Measurements from ENCODE around the gene DEPDC7. TPM values are rescaled to one million over a fixed set of nuclear protein-coding genes. Genes with fewer than 3 reads are reported as not detected.
A peak's percentile ranks its signal among the peaks of the same experiment; 100 is the strongest.
"Not testable (repeated sequence)": the region's sequence is repeated elsewhere in the genome, so short reads cannot be mapped to it uniquely, and the experiment has no call there.

The DEPDC7 gene
- total RNA-seq, 1 donor from 2014 or later, result 1.7 TPM

- peaks cover 3% of the 10 kb centered on the region for H3K9me3 Mint-ChIP-seq (ENCODE audit: low read depth)
- H3K36me3 Mint-ChIP-seq (ENCODE audit: insufficient read depth), result peaks cover 23% of the 10 kb centered on the region
- no peak overlapping the region for H3K27ac Mint-ChIP-seq
- TF ChIP-seq CTCF (IDR thresholded peaks at IDR 0.05; ENCODE audit: unreplicated experiment), result no peak
- no peaks in the 10 kb centered on the region for H3K27me3 Mint-ChIP-seq
- no peak for DNase-seq (ENCODE audit: low spot score, unreplicated experiment)
- H3K4me1 Mint-ChIP-seq (ENCODE audit: low read depth), result peaks cover 11% of the 10 kb centered on the region
- no peak overlapping the region for H3K4me3 Mint-ChIP-seq (ENCODE audit: low read depth)
These were observed 28.6 kb downstream of the DEPDC7 start for GRCh38 chr11:33044285-33044756.

- no peak for DNase-seq (ENCODE audit: low spot score, unreplicated experiment)
- peaks cover 23% of the 10 kb centered on the region for H3K36me3 Mint-ChIP-seq (ENCODE audit: insufficient read depth)
- H3K4me3 Mint-ChIP-seq (ENCODE audit: low read depth), result no peak overlapping the region
- peaks cover 3% of the 10 kb centered on the region for H3K9me3 Mint-ChIP-seq (ENCODE audit: low read depth)
- no peaks in the 10 kb centered on the region for H3K27me3 Mint-ChIP-seq
- peaks cover 17% of the 10 kb centered on the region for H3K4me1 Mint-ChIP-seq (ENCODE audit: low read depth)
- no peak overlapping the region for H3K27ac Mint-ChIP-seq
- no peak for TF ChIP-seq CTCF (IDR thresholded peaks at IDR 0.05; ENCODE audit: unreplicated experiment)
These were observed 30.0 kb downstream of the DEPDC7 start for GRCh38 chr11:33045551-33046255.

GRCh38 chr11:33048701-33049100 lies 33.0 kb downstream of the DEPDC7 start:
- H3K9me3 Mint-ChIP-seq (ENCODE audit: low read depth); DNase-seq (ENCODE audit: low spot score, unreplicated experiment); H3K4me3 Mint-ChIP-seq (ENCODE audit: low read depth); H3K27me3 Mint-ChIP-seq: not testable (repeated sequence)
- Mint-ChIP-seq H3K27ac (peak overlapping the region; percentile 49), H3K4me1 (ENCODE audit: low read depth) (peaks cover 16% of the 10 kb centered on the region), H3K36me3 (ENCODE audit: insufficient read depth) (peaks cover 25% of the 10 kb centered on the region)

- H3K4me3 Mint-ChIP-seq (ENCODE audit: low read depth); H3K9me3 Mint-ChIP-seq (ENCODE audit: low read depth); H3K27me3 Mint-ChIP-seq: not testable (repeated sequence)
- peak; percentile 13 for DNase-seq (ENCODE audit: low spot score, unreplicated experiment)
- peak overlapping the region; percentile 87 for H3K27ac Mint-ChIP-seq
- H3K4me1 Mint-ChIP-seq (ENCODE audit: low read depth), result peaks cover 15% of the 10 kb centered on the region
- H3K36me3 Mint-ChIP-seq (ENCODE audit: insufficient read depth), result peaks cover 25% of the 10 kb centered on the region
These were observed 34.1 kb downstream of the DEPDC7 start for GRCh38 chr11:33049565-33050408.

GRCh38 chr11:33052231-33052630 lies 36.6 kb downstream of the DEPDC7 start:
- peaks cover 17% of the 10 kb centered on the region for H3K36me3 Mint-ChIP-seq (ENCODE audit: insufficient read depth)
- H3K4me1 Mint-ChIP-seq (ENCODE audit: low read depth), result peaks cover 15% of the 10 kb centered on the region
- TF ChIP-seq CTCF (IDR thresholded peaks at IDR 0.05; ENCODE audit: unreplicated experiment), result no peak
- H3K4me3 Mint-ChIP-seq (ENCODE audit: low read depth), result no peak overlapping the region
- no peaks in the 10 kb centered on the region for H3K9me3 Mint-ChIP-seq (ENCODE audit: low read depth)
- H3K27ac Mint-ChIP-seq, result no peak overlapping the region
- no peaks in the 10 kb centered on the region for H3K27me3 Mint-ChIP-seq
- DNase-seq (ENCODE audit: low spot score, unreplicated experiment), result no peak

GRCh38 chr11:33055375-33055774 lies 39.7 kb downstream of the DEPDC7 start:
- peaks cover 19% of the 10 kb centered on the region for H3K36me3 Mint-ChIP-seq (ENCODE audit: insufficient read depth)
- no peak for DNase-seq (ENCODE audit: low spot score, unreplicated experiment)
- no peak overlapping the region for H3K4me3 Mint-ChIP-seq (ENCODE audit: low read depth)
- peaks cover 2% of the 10 kb centered on the region for H3K4me1 Mint-ChIP-seq (ENCODE audit: low read depth)
- H3K27ac Mint-ChIP-seq, result no peak overlapping the region
- no peaks in the 10 kb centered on the region for H3K27me3 Mint-ChIP-seq
- H3K9me3 Mint-ChIP-seq (ENCODE audit: low read depth), result no peaks in the 10 kb centered on the region
- TF ChIP-seq CTCF (IDR thresholded peaks at IDR 0.05; ENCODE audit: unreplicated experiment), result no peak

All from progenitor cell of endocrine pancreas (in vitro differentiated cells).